Right ventricle myocardium inferior (tissue), 1 donor: ENCODE measurements around the gene CLEC2D. TPM values are rescaled to one million over a fixed set of nuclear protein-coding genes. Genes with fewer than 3 reads are reported as not detected.
"Not testable (repeated sequence)": the region's sequence is repeated elsewhere in the genome, so short reads cannot be mapped to it uniquely, and the experiment has no call there.

Experiments
- ATAC-seq: fragments of 200-7000 bp; cut with Tn5 transposase; one replicate; pipeline ENCODE4 v1.9.1; 2020; ENCODE audit warnings: mild to moderate bottlenecking, moderate library complexity
- DNase-seq: peaks from one replicate; pipeline ENCODE4 v3.0.0; 2021; ENCODE audit errors: missing footprints
- intact Hi-C: fragments of 100-400 bp; cut with DNase I; formaldehyde crosslinking; loops from one replicate; pipeline ENCODE4 v1.11.0; 2022
- total RNA-seq: library from RNA; stranded (reverse); fragmentation: NEBNext Ultra II Directional; extraction: Animal tissue kit (Norgen Biotek cat#: 25700); gene quantifications from one replicate; pipeline ENCODE4 v1.2.1, GENCODE V29; 2021
- donor health status: DM: no; HTN: yes; CAD: no; lungs with severe emphysema.

The CLEC2D gene
- total RNA-seq, 1 donor from 2014 or later = 3.0 TPM

GRCh38 chr12:9713032-9713558 is 43.6 kb downstream of the CLEC2D start:
- intact Hi-C loops, ATAC-seq, DNase-seq: not testable (repeated sequence)

- ATAC-seq (no peak), DNase-seq (no peak)
- intact Hi-C loops = no loop called here
Observed at GRCh38 chr12:9717070-9717925, 47.8 kb downstream of the CLEC2D start.

GRCh38 chr12:9718968-9719367 is 49.5 kb downstream of the CLEC2D start:
- DNase-seq (no peak), ATAC-seq (no peak)
- intact Hi-C loops = no loop called here

DNA sequence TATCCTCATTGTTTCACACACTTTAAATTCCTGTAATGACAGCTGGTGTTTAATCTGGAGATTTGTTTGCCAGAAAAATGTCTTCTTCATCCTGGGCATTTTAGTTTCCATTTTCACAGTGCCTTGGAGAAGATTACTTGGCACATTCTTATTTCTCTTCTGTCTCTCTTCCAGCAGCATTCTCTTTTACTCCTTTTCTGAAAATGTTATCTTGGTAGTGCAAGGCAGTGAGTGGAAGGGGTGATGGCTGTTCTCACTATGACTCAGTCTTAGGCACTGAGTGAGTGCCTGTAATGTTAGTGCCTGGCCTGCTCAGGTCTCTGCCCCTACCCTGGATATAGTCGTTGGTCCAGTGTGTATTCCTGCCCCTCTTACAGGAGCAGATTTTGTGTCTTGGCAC is 50.3 kb downstream of the CLEC2D start:
- intact Hi-C loops = no loop called here
- DNase-seq = no peak
- no peak for ATAC-seq

DNA sequence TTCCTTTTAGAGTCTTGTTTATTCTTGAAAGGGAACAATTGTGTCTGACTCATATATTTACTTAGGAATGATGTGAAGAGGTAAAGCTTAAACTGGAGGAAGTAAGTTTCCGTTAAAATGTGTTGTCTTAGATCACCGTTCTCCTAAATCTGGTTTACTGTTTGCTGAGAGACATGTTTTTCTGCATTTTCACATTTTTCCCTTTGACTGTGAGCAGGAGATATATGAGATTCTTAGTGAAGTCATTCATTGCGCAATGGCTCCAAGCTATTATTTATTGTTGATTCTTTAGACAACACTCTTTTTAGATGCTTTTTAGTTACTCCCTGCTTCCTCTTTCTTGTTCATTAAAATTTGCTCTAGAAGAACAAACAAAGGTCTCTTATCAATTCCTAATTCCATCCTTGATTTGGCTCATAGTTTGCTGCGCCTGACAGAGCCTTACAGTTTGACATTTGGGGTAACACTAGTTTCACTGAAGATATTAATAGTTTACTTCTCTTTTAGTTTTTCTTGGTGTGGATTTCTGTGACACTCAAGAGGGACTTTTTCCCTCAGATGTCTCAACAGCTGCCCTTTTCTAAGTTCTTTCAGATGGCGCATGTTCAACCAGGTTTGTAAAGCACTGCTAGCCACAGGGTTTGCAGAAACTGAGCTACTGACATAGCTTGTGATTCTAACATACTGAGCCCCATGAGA is 52.0 kb downstream of the CLEC2D start:
- no peak for ATAC-seq
- intact Hi-C loops = no loop called here

GRCh38 chr12:9724023-9724422 is 54.5 kb downstream of the CLEC2D start:
- no peak for DNase-seq
- ATAC-seq = no peak
- intact Hi-C loops = no loop called here

More for the DNA sequence above, 52.0 kb downstream of the CLEC2D start:
- DNase-seq = no peak

DNA sequence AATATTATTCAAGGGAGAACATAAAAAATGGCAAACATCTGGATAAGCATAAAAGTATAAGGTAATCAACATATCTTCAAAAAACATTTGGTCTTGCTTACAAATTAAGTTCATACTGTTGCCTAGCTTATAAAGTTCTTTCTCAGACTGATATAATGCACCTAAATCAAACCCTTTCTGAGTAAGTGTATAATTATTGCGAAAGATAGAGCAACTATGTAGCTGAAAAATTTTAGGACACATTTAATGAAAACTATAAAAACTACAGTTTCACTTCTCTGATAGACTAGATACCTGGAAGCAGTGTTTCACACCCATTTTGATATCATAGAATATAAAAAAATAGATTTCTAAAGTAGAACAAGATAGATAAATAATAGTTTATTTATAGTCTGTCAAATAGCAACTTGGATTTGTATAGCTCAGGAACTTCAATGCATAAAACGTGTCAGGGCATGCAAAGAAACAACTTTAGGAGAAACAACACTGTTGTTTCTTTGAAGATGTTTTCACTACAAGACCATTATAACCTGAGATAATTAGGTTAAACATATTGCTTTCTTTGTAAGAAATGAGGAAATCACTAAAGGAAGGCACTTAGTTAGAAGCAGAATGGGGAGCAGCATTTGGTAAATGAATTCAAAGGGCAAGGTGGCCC is 55.8 kb downstream of the CLEC2D start:
- intact Hi-C loops = no loop called here
- DNase-seq (no peak), ATAC-seq (no peak)

GRCh38 chr12:9727813-9728212 is 58.3 kb downstream of the CLEC2D start:
- ATAC-seq = no peak
- DNase-seq = no peak
- intact Hi-C loops = no loop called here

GRCh38 chr12:9729082-9729481 is 59.6 kb downstream of the CLEC2D start:
- DNase-seq (no peak), ATAC-seq (no peak)
- intact Hi-C loops = no loop called here

DNA sequence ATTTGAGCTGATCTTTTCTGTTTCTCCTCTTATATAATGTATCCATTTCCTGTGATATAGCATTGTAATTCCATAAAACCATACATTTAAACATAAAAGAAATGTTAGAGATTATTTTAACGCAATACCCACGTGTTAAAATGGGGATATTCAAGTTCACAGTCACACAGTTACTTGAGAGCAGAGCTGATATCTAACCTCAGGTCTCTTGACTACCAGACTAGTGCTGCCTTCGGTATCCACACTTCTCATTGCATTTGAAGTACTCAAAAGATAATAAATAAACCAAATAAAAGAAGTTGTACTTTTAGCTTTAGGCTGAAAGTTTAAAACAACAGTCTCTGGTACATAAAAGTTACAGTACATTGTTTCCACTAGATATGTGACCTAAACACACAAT is 60.5 kb downstream of the CLEC2D start:
- ATAC-seq = no peak
- DNase-seq = no peak
- intact Hi-C loops = no loop called here

DNA sequence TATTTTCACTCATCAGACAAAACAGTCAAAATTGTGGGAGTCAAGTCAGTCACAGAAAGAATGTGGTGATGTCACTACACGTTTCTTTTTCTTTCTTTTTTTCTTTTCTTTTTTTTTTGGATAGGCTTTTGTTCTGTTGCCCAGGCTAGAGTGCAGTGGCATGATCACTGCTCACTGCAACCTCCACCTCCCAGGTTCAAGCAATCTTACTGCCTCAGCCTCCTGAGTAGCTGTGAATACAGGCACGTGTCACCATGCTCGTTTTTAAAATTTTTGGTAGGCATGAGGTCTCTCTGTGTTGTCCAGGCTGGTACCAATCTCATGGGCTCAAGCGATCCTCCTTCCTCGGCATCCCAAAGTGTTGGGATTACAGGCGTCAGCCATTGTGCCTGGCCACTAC is 61.1 kb downstream of the CLEC2D start:
- intact Hi-C loops = no loop called here
- ATAC-seq = no peak
- no peak for DNase-seq

- intact Hi-C loops = no loop called here
- DNase-seq = no peak
Observed at GRCh38 chr12:9731393-9731792, 61.9 kb downstream of the CLEC2D start.

GRCh38 chr12:9731797-9732196 is 62.3 kb downstream of the CLEC2D start:
- ATAC-seq = no peak
- no peak for DNase-seq
- intact Hi-C loops = no loop called here

More at GRCh38 chr12:9731393-9731792, 61.9 kb downstream of the CLEC2D start:
- no peak for ATAC-seq

DNA sequence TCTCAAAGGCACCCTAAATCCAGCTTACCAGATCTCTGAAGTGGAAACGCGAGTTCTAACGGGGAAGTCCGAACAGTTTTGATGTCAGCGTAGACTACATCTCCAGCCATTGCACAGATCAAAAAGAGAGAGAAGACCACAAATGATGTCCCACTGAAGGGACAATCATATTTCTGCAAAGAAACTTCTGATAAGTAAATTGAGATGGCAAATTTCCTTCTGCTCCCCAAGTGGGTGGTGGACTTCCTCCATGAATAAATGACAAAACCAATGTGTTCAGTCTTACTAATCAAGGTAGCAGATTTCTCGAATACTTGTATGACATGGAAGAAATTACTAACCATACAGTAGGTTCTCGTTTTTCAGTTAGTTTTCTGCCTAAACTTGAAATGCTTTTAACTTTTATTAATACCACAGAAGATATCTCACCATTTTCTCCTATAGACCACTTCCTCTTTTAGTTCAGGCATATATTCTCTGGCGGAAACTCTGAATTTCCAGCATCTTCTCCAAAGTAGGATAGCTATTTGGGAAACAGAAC is 63.5 kb downstream of the CLEC2D start, which contains the start of gene CLECL1:
CLECL1 (minus strand) TSS at position 177 of the 541 bp plus-strand sequence.
- DNase-seq (no peak), ATAC-seq (no peak)
- intact Hi-C loops = no loop called here

- DNase-seq (no peak), ATAC-seq (no peak)
- intact Hi-C loops = no loop called here
Observed at GRCh38 chr12:9735601-9736000, 66.1 kb downstream of the CLEC2D start.

DNA sequence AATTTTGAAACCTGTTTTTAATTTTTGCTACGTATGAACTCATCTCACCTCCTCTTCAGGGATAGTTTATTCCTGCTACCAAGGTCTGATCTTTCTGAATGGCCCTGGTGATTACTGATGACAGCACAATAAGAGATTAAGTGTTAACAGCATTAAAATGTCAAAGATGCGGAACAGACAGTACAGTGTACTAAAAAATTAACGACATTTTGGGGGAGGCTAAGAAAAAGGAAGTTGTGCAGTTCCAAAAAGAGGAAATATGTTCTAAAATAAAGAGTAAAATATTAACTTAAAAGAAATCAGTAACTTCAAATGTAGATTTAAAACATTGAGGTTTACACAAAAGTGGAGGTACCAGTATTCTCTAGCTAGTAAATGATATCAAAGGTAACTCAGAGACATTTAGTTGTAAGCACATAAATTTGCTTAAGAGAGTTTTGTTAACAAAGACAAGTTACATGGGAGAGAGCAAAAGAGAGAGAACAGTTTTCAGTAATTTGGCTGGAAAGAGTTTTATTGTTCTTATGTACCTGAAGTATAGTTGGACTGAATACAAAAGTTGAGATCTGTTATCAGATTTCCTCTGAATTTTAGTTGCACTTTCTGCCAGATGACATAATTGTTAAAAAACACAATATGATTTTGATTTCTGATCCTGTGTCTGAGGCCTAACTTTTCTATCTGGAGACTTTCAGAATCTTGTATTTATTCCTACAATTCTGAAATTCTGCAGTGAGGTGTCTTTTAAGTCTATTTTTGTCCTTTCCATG is 67.6 kb downstream of the CLEC2D start:
- ATAC-seq (peak; percentile 42), DNase-seq (no peak)
- intact Hi-C loops = no loop called here

- DNase-seq, intact Hi-C loops, ATAC-seq: not testable (repeated sequence)
Observed at GRCh38 chr12:9738905-9739304, 69.4 kb downstream of the CLEC2D start.

DNA sequence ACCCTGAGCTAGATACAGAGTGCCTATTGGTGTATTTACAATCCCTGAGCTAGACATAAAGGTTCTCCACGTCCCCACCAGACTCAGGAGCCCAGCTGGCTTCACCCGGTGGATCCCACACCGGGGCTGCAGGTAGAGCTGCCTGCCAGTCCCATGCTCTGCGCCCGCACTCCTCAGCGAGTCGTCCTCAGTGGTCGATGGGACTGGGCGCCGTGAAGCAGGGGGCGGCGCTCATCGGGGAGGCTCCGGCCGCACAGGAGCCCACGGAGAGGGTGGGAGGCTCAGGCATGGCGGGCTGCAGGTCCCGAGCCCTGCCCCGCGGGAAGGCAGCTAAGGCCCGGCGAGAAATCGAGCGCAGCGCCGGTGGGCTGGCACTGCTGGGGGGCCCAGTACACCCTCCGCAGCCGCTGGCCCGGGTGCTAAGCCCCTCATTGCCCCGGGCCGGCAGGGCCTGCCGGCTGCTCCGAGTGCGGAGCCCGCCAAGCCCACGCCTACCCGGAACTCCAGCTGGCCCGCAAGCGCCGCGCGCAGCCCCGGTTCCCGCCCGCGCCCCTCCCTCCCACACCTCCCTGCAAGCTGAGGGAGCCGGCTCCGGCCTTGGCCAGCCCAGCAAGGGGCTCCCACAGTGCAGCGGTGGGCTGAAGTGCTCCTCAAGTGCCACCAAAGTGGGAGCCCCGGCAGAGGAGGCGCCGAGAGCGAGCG is 70.0 kb downstream of the CLEC2D start:
- ATAC-seq, DNase-seq, intact Hi-C loops: not testable (repeated sequence)
